HG02571 (cell line): ENCODE measurements around the gene IFNGR1.
"Not testable (repeated sequence)": the region's sequence is repeated elsewhere in the genome, so short reads cannot be mapped to it uniquely, and the experiment has no call there.

Experiments
- ATAC-seq: cut with Tn5 transposase; IDR thresholded peaks from one replicate; pipeline ENCODE4 v1.9.1; 2021; ENCODE audit warnings: mild to moderate bottlenecking, moderate library complexity; ENCODE audit not compliant: unreplicated experiment

IFNGR1 gene

DNA sequence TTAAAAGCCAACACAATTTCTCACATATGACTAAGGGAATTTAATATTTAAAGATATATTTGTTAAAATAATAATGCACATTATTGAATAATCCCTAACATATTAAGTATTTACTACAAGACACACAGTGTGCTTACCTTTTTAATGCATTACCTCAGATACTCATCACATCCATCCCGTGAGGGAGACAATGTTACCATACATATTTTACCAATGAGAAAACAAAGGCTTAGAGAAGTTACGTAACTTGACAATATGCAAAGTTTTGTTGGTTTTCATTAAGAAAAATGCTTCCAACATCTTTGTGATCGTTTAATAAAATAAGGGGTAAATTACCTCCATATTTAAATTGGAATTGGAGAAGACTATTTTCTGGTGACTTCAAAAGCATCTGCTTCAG is 4.3 kb downstream of the IFNGR1 start:
- ATAC-seq, result no peak

DNA sequence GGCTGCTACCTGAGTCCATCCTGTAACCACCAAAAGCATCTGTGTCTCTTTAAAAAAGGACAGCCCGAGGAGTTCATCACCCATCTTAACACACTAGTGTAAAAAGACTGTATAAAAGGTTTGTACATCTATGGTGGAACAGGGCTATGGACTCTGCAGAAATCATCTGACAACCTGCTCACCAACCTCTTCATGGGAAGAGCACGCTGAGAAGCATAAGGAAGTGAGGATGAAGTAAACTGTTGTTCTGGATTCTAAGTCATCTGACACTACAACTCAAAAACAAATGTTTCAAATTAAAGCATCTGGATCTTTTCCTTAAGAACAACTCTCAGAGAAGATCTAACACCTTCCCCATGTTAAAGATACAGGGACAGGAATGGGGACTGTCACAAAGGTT is 5.4 kb downstream of the IFNGR1 start:
- ATAC-seq, result no peak

DNA sequence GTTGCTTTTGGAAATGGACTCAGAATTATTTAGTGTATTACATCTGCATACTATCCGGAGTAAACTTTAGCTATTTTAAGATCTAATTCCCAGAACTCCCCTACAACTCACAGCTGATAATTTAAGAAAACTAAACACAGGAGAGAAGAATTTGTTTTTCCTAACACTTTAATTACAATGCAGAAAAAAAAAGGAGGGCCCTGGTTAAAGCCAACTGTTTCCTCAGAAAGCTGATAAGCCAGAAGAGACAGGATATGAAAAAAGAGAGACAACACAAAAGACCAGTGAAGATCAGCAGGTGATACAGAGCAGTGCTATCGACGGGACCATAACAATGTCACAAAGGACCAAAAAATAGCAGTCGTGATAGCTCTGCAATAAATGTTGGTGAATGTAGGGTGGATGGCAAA is 5.8 kb downstream of the IFNGR1 start:
- no peak for ATAC-seq

DNA sequence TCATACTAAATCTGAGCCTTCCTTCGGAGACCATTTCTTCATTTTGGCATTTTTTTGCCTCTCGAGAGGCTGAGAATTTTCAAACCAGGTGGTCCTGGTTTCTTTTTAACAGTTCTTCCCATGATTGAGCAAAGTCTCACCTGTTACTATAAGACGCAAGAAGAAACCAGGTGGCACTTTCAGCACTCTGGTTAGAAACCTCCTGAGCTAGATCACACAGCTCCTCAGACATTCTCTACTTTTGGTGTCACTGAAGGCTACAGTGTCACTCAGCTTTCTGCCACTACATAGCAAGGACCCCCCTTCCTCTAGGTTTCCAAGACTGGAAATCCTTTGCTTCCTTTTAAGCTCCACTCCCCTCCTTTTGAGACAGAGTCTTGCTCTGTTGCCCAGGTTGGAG is 7.3 kb downstream of the IFNGR1 start:
- no peak for ATAC-seq

DNA sequence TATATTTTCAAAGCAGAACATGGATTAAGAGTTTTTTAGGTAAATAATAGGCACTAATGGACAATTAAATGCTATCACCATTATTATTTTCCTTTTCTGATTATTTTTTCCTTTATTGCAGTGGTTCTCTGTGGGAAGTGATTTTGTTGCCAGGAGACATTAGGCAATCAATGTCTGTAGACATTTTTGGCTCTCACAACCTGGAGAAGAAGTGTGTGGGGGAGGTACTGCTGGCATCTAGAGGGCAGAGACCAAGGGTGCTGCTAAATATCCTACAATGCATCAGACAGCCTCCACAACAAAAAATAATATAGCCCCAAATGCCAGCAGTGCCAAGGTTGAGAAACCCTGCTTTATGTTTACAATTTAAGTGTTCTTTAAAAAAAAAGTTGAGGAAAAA is 8.3 kb downstream of the IFNGR1 start:
- no peak for ATAC-seq

DNA sequence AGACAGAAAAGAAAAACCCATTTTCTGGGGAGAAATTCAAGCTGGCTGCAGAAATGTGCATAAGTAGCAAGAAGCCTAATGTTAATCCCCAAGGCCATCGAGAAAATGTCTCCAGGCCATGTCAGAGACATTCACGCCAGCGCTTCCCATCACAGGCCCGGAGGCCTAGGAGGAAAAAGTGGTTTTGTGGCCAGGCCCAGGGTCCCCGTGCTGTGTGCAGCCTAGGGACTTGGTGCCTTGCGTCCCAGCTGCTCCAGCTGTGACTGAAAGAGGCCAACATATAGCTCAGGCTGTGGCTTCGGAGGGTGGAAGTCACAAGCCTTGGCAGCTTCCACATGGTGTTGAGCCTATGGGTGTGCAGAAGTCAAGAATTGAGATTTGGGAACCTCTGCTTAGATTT is 10.9 kb downstream of the IFNGR1 start:
- ATAC-seq, result no peak

DNA sequence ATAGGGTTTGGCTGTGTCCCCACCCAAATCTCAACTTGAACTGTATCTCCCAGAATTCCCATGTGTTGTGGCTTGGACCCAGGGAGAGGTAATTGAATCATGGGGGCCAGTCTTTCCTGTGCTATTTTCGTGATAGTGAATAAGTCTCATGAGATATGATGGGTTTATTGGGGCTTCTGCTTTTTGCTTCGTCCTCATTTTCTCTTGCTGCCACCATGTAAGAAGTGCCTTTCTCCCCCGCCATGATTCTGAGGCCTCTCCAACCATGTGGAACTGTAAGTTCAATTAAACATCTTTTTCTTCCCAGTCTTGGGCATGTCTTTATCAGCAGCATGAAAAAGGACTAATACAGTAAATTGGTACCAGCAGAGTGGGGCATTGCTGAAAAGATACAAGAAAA is 11.7 kb downstream of the IFNGR1 start:
- not testable (repeated sequence) for ATAC-seq

DNA sequence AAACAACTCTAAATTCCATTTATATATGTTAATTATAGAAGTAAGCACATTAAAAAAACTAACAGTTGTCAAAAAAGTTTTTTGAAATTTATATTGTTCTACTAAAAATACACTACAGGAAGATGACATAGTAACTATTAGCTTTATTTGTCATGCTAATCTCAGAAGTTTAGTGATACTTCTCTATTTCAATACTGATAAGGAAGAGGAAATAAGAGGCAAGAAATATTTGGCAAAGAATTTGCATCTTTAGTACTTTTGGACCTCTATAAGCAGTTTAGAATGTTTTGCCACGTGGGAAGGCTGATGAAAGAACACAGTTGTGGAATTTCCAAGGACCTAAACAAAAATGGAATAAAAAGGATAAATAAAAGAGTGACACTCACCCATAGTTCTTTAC is 12.6 kb downstream of the IFNGR1 start:
- no peak for ATAC-seq

DNA sequence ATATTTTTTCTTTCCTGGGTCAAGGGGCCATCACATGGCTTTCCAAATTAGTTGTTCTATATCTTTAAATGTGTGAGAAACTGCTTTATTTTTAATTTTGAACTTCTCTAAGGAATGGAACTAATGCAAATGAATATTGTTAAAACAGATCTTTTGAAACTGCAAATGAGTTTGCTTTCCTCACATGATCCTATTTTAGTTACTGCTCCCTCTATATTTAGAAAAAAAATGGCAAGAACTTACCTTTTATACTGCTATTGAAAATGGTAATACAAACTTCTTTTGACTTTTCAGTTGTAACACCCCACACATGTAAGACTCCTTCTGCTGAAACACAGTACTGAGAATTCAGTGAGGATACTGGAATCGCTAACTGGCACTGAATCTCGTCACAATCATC is 15.9 kb downstream of the IFNGR1 start:
- no peak for ATAC-seq

DNA sequence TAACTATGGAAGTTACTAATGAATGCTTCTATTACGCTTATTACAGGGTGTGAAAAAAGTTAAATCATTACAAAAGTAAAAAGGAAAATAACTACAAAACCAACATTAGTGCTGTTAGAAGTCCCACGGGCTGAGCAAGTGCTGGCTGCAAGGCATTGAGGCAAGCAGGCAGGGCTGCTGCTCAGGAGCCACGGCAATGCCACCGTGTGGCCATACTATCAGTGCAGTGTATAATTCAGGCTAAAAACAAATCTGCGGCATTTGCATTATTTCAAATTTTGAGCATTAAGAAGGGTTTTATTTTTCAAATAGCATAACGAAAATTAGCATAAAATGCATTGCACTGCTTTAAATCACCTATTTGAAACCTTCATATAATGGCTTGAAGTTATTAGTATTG is 17.1 kb downstream of the IFNGR1 start:
- no peak for ATAC-seq

DNA sequence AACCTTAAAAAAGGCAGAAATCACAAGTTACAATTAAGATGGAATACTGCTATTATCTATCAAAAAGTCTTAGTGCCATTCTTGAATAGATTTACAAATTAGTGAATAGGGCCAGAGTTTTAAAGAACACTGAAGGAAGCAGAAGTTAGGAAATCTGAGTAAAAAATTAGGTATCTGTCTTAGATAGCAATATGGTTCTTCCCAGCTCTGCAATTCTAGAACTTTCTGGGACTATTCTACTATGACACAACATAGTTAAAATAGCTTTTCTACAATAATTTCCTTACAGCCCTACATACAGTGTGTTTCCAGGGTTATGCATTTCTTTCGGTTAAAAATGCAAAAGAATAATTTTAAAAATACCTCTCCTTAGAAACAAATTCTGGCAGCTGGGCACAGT is 18.2 kb downstream of the IFNGR1 start:
- no peak for ATAC-seq

DNA sequence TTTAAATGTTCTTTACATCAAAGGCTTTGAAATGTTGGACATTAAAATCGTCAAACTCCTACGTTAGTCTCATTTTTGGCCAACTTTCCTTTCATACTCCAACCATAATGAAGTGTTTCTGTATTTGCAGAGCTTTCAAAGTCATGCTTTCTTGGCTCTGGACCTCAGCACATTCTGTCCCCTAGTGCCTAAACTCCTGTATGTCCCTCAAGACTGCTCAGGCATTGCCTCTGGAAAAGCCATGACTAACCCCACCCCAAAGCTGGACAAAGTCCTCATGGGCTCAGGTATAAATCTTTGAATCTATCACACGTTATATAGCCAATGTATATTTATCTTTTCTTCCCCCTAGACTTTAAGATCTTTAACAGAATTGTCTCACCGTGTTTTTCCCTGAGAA is 18.9 kb downstream of the IFNGR1 start:
- no peak for ATAC-seq

DNA sequence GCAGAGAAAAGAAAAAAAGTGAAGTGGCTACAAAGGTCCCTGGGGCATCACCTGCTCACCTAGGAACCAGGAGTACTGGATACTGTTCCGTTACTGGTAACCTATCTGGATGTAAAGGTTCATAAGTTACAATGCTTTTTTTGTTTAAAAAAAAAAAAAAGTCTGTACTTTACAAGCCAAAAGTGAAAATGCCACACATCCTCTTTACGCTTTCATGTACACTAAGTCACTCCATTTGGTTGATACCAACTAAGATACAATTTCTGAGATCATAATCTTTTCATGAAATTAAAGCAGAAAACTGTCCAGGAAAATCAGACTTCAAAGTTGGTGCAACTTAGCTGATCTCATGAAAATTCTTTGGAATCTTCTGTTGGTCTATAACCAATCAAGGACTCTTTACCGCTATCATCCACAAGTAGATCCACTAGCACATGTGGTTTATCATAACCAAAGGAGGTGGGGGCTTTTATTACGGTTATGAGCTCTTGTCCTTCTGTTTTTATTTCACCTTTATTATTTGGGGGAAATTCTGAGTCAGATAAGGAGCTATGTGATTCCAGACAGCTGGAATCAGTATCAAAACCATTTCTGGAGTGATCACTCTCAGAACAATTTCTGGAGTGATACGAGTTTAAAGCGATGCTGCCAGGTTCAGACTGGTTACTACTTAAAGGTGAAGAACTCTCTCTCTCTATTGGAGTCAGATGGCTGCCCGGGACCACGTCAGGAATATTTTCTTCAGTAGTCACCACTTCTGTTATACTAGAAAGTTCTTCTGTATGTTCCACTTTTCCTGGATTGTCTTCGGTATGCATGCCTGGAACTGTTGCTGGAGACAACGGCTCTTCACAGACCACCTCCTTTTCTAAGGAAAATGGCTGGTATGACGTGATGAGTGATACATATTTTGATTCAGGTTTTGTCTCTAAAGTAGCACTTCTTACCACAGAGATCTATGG is 21.2 kb downstream of the IFNGR1 start:
- ATAC-seq, result no peak

DNA sequence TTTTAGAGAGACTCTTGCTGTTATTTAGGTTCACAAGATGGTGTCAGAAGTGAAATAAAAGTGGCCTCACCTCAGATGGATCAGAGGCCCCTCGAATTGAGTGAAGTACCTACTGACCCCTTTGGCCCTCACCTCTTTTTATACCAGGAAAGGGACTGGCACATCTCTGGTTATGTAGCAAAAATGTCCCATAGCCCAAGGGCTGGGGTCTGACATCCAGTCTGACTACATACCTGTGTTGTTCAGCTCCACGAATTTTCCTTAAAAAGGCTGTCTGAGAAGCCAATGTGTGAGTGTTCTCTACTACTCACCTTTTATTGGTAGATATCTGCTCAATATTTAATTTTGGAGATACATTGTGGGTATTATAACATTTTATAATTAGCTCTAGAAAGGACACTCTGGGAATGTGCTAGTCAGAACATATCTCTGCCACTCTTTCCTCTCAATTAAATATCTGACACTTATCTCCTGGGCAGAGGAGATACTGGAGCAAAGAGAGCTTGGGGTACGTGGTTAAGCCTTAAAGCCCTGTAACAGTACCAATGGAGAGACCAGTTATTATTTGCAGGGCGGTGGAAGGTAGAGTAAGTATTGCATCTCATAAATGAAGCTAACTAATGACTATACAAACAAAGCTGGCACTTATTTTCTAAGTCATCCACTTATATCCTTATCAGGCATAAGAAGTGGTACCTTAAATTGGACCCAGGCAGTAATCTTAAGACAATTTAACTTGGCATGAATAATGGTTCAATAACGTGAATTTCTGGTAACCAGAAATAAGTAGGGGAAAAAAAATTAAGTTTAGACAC is 25.7 kb downstream of the IFNGR1 start:
- no peak for ATAC-seq

DNA sequence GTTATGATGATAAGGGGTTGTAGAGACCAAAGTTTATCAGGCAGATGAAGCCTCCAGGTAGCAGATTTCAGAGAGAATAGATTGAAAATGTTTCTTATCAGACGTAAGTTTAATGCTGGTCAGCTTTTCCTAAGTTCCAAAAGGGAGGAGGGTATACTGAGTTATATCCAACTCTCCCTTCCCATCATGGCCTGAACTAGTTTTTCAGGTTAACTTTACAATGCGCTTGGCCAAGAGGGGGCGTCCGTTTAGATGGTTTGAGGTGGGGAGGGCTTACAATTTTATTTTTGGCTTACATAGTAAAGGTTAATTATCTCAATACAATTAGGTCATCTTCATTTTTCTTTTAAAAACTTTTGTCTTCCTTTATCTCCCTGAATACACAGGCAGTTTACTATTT is 26.4 kb downstream of the IFNGR1 start:
- no peak for ATAC-seq

DNA sequence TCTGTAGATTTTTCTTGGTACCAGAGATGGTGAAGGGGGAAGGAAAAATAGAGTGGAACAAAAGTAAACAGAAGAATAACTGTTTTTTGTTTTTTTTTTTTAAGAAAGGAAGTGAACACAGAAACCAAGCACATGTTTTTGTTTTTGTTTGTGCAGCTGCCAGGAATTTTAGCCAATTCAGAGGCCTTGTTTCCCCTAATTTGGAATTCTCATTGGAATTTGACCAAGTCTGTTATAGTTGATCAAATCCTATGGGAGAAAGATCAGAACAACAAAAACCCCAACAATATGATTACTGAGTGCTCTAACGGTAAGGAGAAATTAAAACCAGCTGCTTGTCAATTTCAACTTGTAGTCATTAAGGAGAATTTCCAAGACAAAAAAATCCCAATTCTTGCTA is 27.5 kb downstream of the IFNGR1 start:
- ATAC-seq, result no peak

DNA sequence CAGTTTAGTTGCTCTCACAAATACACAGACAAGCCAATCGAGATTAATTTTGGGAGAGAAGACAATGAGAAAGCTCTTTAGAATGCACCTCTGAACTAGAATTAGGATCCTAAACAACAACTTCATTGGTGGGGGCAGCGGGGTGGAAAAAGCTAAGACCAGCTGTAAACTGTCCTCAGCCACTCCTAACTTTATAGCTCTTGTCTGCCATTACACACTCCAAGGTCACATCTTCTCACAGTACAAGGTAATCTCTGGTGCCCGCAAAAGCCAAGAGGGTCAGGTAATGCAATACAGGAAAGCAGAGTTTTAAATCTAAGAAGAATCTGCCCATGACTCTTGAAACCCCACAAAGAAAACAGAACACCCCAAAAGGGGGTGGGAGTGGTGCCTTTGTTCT is 27.9 kb downstream of the IFNGR1 start:
- ATAC-seq, result no peak

DNA sequence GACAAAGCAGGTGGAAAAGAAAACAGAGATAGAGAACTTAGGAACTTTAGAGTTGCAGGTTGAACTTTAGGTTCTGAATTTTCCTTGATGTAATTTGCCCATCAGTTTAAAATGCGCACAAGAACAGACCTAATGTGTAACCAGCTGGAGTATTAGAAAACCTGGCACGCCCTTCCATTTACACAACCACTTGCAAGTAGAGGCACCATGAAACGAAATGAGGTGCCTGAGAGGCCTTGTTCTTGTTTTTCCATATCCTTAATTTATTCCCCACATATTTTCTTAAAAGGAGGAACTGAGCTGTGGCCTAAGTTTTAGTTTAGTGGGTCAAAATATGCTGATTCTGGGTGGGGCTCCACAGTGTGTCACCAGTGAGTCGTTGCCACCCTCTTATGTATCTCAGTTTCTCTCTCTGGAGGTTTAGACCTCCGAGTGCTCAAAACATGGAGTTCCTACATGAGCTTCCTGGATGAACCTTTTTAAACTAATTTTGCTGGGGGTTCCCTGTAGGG is 28.5 kb downstream of the IFNGR1 start:
- ATAC-seq, result no peak

DNA sequence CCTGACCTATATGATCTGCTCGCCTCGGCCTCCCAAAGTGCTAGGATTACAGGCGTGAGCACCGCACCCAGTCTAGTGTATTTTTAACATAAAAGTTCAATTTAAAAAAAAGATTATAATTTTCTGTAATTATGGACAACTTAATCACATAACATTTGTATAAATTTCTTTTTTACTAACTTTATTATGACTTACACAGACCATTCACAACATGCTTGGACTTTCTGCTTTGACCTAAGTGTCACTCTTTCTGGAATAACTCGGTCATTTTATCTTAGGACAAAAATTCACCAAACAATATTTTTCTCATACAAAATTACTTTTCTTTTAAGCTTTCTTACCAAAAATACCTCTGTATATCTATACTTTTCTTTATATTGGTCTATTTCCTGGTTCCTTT is 30.3 kb downstream of the IFNGR1 start:
- no peak for ATAC-seq

DNA sequence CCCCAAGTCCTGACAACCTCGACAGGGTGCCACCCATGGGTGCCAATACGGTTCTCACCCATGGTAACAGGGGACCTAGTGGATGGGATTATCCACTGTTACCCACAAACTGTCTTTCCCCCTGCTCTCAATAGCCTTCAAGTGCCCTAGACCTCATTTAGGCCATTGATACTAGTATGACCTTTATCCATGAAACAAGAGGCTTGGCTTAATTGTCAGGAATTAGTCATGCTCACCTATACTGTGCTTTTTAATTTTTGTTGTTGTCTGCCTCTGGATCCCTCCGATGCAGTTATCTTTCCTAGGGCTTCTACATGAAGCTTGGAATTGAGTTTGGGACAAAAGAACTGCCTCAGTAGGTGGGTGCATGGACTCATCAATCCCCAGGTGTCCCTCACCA is 33.9 kb downstream of the IFNGR1 start:
- ATAC-seq, result no peak

DNA sequence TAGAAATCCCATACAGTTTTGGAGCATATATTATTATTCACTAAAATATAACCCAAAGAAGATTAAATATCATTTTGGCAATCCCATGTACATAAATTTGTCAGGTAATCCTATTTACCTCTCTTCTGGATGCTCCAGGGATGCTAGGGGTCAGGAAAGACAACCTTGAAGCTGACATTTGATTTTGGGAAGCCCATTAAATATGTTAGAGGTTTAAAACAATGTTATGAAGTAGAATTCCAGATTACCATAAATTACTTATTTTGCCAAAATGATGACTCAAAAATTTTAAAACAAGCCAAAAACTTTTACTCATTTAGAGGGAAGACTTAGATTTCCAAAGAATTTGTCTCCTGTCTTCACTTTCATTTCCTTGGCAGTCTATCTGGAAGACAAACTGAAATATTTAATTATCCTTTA is 36.5 kb downstream of the IFNGR1 start:
- ATAC-seq, result no peak
